Measurements from ENCODE around the gene MYH15. TPM values are rescaled to one million over a fixed set of nuclear protein-coding genes. Genes with fewer than 3 reads are reported as not detected.

Gene MYH15
- total and polyA plus RNA-seq, 8 donors: 0.05 to 0.70 (median 0.32) TPM

DNA sequence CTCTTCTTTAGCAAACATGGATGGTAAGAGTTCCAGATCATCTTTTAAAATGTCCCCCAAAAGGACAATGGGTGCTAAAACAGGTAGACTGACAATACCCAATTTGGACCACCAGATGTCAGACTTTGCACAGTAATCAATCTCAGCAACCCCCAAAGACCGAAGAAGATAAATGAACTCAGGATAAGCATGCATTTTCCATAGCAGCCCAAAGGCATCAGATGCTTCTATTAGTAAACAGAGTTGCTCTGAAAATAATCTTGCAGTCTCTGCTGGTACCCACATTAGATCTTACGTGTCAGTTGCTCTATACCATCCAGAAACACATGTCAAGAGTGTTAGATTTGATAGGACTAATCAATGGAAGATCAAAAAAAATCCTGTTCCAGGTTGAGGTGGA, 20.6 kb downstream of the MYH15 start:
- no peak overlapping the region for H3K27ac ChIP-seq
- ATAC-seq (peak; percentile 84), DNase-seq (peak in 2 of 4 donors; percentile 37 to 64)
- H3K27me3 ChIP-seq: no peaks in the 10 kb centered on the region
- no peak overlapping the region for H3K4me3 ChIP-seq
- no peaks in the 10 kb centered on the region for H3K4me1 ChIP-seq
- intact Hi-C loops (cut with DNase I): loop anchor here in 1 of 2 donors (5.0 kb wide), 1 partner anchor 63 kb away; no protein-coding TSS in a partner anchor
- TF ChIP-seq, protein P1, sequence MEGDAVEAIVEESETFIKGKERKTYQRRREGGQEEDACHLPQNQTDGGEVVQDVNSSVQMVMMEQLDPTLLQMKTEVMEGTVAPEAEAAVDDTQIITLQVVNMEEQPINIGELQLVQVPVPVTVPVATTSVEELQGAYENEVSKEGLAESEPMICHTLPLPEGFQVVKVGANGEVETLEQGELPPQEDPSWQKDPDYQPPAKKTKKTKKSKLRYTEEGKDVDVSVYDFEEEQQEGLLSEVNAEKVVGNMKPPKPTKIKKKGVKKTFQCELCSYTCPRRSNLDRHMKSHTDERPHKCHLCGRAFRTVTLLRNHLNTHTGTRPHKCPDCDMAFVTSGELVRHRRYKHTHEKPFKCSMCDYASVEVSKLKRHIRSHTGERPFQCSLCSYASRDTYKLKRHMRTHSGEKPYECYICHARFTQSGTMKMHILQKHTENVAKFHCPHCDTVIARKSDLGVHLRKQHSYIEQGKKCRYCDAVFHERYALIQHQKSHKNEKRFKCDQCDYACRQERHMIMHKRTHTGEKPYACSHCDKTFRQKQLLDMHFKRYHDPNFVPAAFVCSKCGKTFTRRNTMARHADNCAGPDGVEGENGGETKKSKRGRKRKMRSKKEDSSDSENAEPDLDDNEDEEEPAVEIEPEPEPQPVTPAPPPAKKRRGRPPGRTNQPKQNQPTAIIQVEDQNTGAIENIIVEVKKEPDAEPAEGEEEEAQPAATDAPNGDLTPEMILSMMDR (IDR thresholded peaks at IDR 0.05): peak; percentile 57 to 79
- H3K36me3 ChIP-seq: no peaks in the 10 kb centered on the region
- H3K9me3 ChIP-seq: no peaks in the 10 kb centered on the region

DNA sequence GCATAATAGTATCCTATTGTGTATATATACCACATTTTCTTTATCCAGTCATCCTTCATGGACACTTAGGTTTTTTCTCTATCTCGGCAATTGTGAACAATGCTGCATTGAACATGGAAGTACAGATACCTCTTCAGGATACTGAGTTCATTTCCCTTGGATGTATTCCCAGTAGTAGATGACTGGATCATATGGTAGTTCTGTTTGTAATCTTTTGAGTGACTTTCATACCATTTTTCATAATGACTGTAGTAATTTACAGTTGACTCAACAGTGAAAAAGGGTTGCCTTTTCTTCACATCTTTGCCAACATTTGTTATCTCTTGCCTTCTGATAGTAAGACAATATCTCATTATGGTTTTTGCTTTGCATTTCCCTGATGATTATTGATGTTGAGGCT, 21.8 kb downstream of the MYH15 start:
- Histone ChIP-seq H3K27me3 (no peaks in the 10 kb centered on the region), H3K4me3 (no peak overlapping the region), H3K36me3 (no peaks in the 10 kb centered on the region), H3K9me3 (no peaks in the 10 kb centered on the region), H3K27ac (no peak overlapping the region), H3K4me1 (no peaks in the 10 kb centered on the region)
- no peak for DNase-seq
- TF ChIP-seq, protein P1 (IDR thresholded peaks at IDR 0.05): no peak
- no peak for ATAC-seq
- intact Hi-C loops (cut with DNase I): loop anchor here in 1 of 2 donors (5.0 kb wide), 1 partner anchor 64 kb away; no protein-coding TSS in a partner anchor

DNA sequence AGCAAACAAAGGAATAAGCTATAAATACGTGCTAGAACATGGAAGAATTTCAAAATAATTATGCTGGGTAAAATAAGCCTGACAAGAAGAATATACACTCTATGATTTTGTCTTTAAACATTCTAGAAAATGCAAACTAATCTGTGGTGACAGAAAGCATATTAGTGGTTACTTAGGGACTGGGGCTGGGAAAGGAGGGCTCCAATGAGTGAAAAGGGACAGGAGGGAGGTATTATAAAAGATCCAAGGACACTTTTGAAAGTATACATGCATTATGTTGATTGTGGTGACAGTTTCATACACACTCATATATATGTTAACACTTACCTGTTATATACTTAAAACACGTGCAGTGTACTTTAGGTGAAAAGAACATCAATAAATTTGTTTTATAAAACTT, 23.0 kb downstream of the MYH15 start:
- TF ChIP-seq, protein P1 (IDR thresholded peaks at IDR 0.05): no peak
- no peaks in the 10 kb centered on the region for H3K36me3 ChIP-seq
- H3K9me3 ChIP-seq: no peaks in the 10 kb centered on the region
- no peak for ATAC-seq
- no peaks in the 10 kb centered on the region for H3K27me3 ChIP-seq
- intact Hi-C loops (cut with DNase I): loop anchor here in 1 of 2 donors (5.0 kb wide), 1 partner anchor 65 kb away; no protein-coding TSS in a partner anchor
- H3K4me3 ChIP-seq: no peak overlapping the region
- DNase-seq: no peak
- H3K27ac ChIP-seq: no peak overlapping the region
- no peaks in the 10 kb centered on the region for H3K4me1 ChIP-seq

DNA sequence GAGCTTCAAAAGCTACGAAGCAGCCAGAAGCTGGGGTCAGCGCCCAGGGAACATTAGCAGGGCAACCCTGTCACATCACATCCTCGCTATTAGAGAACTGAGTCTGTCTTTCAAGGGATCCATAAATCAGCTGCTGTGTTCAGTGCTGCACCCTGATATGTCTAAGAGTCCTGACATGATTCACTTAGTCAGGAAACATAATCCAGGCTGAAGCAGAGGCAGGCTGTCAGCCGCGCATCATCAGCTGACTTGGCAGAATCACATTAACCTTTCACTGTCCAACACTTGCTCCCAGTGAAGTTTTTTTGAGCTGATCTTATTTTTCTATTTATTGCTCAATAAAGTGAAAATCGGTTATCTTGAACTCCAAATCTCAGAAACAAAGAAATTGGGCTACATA, 23.5 kb downstream of the MYH15 start:
- no peaks in the 10 kb centered on the region for H3K27me3 ChIP-seq
- H3K36me3 ChIP-seq: no peaks in the 10 kb centered on the region
- DNase-seq (peak in 2 of 4 donors; percentile 57 to 63), ATAC-seq (peak; percentile 31)
- TF ChIP-seq, protein P1 (IDR thresholded peaks at IDR 0.05): no peak
- H3K4me1 ChIP-seq: no peaks in the 10 kb centered on the region
- H3K4me3 ChIP-seq: no peak overlapping the region
- H3K27ac ChIP-seq: no peak overlapping the region
- H3K9me3 ChIP-seq: no peaks in the 10 kb centered on the region
- intact Hi-C loops (cut with DNase I): loop anchor here in 1 of 2 donors (5.0 kb wide), 1 partner anchor 65 kb away; no protein-coding TSS in a partner anchor

DNA sequence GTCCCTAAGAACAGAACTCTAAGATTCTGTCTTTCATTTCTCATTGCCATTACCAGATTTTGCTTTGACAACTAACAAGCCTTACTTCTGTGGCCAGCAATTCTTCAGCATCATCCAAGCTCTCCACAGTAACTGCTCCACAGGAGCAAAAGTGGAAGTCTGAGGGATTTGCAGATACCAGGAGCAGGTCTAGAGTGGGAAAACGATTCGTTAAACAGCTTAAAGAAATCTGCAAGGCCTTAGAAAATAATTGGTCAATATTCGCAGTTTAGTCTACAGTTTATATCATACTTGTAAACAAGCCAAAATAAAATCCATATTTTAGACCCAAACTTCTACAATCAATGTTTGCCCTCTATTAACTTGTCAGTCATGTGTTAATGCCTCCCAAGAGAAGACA, 24.1 kb downstream of the MYH15 start:
- TF ChIP-seq, protein P1 (IDR thresholded peaks at IDR 0.05): no peak
- Histone ChIP-seq H3K27ac (no peak overlapping the region), H3K36me3 (no peaks in the 10 kb centered on the region), H3K4me3 (no peak overlapping the region), H3K27me3 (no peaks in the 10 kb centered on the region), H3K4me1 (no peaks in the 10 kb centered on the region), H3K9me3 (no peaks in the 10 kb centered on the region)
- DNase-seq (no peak), ATAC-seq (no peak)
- intact Hi-C loops (cut with DNase I): loop anchor here in 1 of 2 donors (5.0 kb wide), 1 partner anchor 66 kb away; no protein-coding TSS in a partner anchor

Data from left lung (tissue), 10 donors.